ENCODE results near the gene ILDR2. TPM values are rescaled to one million over a fixed set of nuclear protein-coding genes. Genes with fewer than 3 reads are reported as not detected.
"Not testable (repeated sequence)": the region's sequence is repeated elsewhere in the genome, so short reads cannot be mapped to it uniquely, and the experiment has no call there.

Gene ILDR2
- polyA plus RNA-seq, 4 donors, result 3.0 to 15.6 (median 15.1) TPM

DNA sequence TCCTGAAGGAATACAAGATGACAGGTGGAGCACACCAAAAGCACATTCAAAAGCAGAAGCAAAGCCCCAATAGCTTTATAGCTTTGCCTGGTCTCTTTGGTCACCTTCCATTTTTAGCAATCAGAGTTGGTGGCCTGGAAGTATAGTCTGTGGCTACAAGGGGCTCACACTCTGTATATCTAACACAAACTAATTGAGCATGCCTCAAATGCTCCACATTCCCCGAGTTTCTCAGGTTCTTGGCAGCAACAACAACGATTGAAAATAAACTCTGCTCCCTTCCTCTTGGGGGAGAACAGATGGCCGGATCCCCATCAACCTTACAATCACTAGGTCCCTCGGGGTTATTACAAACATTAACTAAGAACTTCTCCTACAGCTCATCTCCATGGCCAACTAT, 74.4 kb downstream of the ILDR2 start:
- no peak for DNase-seq (ENCODE audit: low read depth in 4 of 4, low spot score in 3 of 4)

DNA sequence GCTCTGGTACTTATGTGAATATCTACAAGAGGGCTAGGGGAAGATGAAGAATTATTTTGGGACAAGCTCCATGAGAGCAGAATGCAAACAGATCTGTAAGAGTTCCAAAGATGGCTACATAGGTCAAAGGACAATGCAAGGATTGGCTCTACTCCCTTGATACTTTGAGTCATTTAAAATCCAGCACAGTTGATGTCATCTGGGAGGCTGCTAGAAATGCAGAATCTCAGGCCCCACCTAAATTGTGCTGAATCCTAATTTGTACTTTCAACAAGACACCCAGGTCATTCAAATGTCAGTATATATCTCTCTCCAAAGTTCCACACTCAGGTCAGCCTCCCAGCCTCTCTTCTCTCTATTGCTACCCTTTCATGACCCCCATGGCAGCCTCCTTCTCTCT, 75.6 kb downstream of the ILDR2 start:
- no peak for DNase-seq (ENCODE audit: low read depth in 4 of 4, low spot score in 3 of 4)

- no peak for DNase-seq (ENCODE audit: low read depth in 4 of 4, low spot score in 3 of 4)
These were observed 79.6 kb downstream of the ILDR2 start for GRCh38 chr1:166895766-166896165.

DNA sequence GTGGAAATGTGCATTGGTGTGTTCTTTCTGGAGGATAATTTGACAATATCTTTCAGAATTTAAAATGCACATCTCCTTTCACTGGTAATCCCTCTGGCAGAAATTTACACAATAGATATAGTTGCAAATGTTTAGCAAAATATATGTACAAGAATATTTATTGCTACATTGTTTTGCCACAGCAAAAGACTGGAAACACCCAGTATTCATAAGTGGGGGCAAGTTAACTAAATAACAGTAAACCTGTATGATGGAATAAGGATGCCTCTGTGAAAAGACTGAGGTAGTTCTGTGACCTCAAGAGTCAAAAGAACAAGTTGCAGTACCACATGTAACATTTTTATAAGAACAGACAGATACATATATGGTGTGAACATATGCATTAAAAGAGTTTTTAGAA, 85.6 kb downstream of the ILDR2 start:
- DNase-seq (ENCODE audit: low read depth in 4 of 4, low spot score in 3 of 4), result no peak

- DNase-seq (ENCODE audit: low read depth in 4 of 4, low spot score in 3 of 4), result no peak
These were observed 86.8 kb downstream of the ILDR2 start for GRCh38 chr1:166888373-166889111.

- DNase-seq (ENCODE audit: low read depth in 4 of 4, low spot score in 3 of 4), result no peak
These were observed 90.4 kb downstream of the ILDR2 start for GRCh38 chr1:166884971-166885370.

- peak in 2 of 4 donors; percentile 27 to 30 for DNase-seq (ENCODE audit: low read depth in 4 of 4, low spot score in 3 of 4)
These were observed 91.2 kb downstream of the ILDR2 start for GRCh38 chr1:166884040-166884642.

DNA sequence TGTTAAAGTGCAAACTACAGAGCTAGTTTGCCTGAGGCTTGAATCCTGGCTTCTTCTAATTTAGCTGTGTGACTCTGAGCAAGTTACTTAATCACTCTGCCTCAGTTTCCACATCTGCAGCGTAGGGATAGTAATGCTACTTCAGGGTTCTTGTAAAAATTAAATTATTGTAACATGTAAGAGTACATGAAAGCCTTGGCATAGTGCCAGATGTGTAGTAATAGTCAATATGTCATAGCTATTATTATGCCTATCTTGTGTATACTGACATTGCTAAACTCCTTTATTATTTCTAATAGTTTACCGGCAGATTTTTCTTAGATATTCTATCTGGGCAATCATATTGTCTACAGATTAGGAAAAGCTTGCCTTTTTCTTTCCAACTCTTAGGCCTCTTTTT, 92.4 kb downstream of the ILDR2 start:
- no peak for DNase-seq (ENCODE audit: low read depth in 4 of 4, low spot score in 3 of 4)

GRCh38 chr1:166878173-166878917, 97.0 kb downstream of the ILDR2 start:
- not testable (repeated sequence) for DNase-seq (ENCODE audit: low read depth in 4 of 4, low spot score in 3 of 4)

DNA sequence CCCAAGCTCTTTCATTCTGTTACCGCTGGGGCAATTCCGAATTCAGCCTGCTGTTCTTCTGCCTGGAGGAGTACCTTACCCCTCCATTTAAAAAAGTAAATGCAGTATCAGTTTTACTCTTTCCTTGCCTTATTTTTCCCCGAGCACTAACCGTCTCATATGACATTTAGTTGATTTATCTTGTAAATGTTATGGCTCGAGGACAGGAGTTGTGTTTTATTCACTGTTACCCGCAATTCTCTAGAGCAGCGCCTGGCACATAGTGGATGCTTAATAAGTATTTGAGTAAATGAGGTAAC, 98.9 kb downstream of the ILDR2 start:
- no peak for DNase-seq (ENCODE audit: low read depth in 4 of 4, low spot score in 3 of 4)

DNA sequence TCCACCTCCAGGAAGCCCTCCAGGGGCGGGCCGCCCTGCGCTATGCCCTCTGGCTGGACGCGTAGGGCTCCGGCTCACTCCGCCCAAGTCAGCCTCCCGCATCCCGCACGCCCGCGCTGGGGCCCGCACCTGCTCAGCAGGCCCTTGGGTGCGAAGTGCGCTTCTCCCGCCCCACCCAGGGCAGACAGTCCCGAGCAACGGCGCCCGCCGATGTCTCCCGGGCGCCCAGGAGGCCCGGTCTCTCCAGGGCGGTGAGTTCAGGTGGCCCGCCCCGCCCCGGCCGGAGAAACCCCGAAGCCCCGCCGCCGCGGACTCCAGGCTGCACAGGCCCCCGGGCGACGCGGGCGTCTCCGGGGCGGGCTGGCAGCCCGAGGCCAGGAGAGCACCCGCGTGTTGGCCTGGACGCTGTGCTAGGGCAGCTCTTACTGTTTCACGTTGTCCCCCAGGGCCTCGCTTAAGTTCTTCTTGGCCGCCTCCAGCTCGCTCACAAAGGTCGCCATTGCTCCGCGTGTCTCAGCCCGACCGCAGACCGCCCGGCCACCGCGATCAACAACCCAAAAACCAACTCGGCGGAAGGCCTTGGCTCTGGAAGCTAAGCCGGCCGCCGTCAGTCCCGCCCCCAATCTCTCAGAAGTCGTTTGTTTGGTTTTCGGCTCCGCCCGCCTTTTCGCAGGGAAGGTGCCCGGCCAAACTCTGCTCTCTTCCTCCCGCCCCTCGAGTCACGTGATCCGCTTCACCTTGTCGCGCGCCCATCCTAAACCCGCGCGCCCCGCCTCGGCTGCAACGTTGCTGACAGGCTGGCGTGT, 99.4 kb downstream of the ILDR2 start, which contains the start of gene TADA1:
Gene TADA1 (minus strand): TSS at position 531 of the 806 bp plus-strand sequence. CDS start 31 bp downstream, at position 500.
- peak; percentile 92 to 96 (median 96) for DNase-seq (ENCODE audit: low read depth in 4 of 4, low spot score in 3 of 4)

DNA sequence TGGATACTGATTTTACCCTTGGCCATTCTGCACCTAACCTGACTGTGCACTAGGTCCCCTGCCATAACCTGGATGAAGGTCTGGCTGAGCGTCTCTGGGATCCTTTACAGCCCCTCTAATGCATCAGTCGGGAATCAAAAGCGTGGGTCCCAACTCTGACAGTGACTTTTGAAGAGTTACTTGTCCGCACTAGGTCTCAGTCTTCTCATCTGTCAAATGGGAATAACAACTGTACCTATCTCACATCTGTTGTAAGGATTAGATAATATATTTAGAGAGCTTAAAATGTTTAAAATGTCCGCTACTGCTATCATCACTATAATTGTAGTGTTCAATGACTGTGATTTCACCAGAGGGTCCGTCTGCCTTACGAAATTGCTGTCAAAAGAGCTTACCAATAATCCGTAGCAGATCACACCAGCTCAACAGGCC, 100.0 kb downstream of the ILDR2 start:
- DNase-seq (ENCODE audit: low read depth in 4 of 4, low spot score in 3 of 4), result no peak

DNA sequence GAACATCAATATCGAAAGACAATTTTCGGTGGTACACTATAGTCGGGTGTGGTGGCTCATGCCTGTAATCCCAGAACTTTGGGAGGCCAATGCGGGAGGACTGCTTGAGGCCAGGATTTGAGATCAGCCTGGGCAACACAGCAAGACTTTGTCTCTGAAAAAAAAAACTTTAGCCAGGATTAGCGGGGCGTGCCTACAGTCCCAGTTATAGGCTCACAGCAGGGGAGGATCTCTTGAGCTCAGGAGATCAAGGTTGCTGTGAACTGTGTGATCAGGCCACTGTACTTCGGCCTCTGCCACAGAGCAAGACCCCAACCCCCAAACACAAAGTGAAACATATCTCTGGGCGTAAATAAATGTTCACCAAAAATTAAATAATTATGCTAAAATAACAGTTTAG, 100.9 kb downstream of the ILDR2 start:
- DNase-seq (ENCODE audit: low read depth in 4 of 4, low spot score in 3 of 4), result no peak

DNA sequence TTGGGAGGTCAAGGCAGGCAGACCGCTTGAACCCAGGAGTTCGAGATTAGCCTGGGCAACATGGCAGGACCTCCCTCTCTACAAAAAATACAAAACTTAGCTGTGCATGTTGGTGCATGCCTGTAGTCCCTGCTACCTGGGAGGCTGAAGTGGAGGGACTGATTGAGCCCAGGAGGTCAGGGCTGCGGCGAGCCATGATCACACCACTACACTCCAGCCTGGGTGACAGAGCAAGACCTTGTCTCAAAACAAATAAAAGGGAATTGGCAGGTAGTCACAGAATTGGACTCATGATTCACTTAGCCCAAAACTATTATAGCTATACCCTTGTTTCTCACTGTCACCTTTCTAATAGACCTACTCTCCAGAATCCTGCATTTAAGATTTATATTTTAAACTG, 104.8 kb downstream of the ILDR2 start:
- no peak for DNase-seq (ENCODE audit: low read depth in 4 of 4, low spot score in 3 of 4)

GRCh38 chr1:166869318-166870099, 105.8 kb downstream of the ILDR2 start:
- DNase-seq (ENCODE audit: low read depth in 4 of 4, low spot score in 3 of 4), result no peak

DNA sequence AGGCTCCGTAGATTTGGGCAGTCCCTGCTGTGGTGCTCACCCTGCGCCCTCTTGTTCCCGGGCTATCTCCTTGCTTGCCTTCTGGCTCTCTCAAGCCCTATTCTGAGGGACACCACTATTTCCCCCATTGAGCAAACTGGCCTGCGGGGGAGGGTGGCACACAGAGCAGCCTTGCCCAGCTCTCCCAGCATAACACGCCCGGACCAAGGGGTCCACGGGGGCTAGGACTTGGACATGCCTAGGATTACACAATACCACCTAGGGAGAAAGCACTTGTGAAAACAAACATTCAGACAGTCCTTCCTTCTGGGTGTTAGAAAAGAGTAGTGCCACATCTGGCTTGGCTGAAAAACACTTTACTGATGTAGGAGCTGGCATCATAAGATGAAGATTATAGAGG, 106.7 kb downstream of the ILDR2 start:
- no peak for DNase-seq (ENCODE audit: low read depth in 4 of 4, low spot score in 3 of 4)

DNA sequence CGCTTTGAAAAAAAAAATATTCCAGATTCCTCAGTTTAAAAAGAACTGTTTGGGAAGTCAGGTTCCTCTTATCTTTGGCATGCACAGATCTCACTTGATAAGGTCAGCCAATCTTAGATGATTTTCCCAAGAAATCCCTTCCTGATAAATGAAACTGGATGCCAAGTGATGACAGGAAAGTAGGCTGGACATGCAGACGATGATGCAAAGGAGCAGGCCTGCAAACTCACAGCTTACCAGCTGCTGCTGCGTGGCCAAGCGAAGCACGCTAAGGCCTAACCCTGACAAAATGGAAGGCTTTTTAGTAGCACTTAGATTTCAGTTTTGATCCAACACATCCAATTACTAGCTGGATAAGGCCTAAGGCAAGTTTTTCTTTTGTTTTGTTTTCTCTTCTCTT, 109.4 kb downstream of the ILDR2 start:
- no peak for DNase-seq (ENCODE audit: low read depth in 4 of 4, low spot score in 3 of 4)

- no peak for DNase-seq (ENCODE audit: low read depth in 4 of 4, low spot score in 3 of 4)
These were observed 115.7 kb downstream of the ILDR2 start for GRCh38 chr1:166859597-166859996.

DNA sequence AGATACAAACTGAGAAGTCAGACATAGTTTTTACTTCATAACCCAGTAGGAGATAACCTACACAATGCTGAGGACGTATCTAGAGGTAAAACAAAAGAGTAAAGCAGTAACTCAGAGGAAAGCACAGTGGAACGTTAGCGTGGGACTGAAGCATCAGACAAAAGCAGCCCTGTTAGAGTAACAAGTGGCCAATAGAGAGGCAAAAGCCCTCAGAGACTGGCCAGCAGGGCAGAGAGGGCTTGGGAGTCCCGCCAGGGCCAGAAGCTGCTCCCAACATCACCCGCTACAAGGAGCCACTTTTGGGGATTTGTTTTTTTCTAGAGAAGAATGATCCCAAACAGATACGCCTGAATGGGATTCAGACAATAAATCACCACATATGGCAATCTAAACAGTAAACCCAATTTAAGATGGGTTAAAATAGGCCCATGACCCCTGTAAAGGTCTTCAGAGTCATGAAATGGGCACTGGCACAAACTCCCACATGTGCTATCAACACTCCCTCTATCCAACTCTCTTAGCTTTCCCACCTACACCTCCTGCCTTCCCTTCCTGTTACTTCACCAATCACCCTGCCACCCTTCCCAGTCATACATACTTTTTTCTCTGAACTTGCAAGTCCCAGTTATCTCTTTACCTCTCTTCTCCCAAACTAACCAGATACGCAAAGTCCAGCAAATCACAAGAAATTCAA, 116.5 kb downstream of the ILDR2 start:
- DNase-seq (ENCODE audit: low read depth in 4 of 4, low spot score in 3 of 4), result no peak

Data from left renal pelvis (tissue), 4 donors.